ENCODE measurements around the gene ANAPC2.

The ANAPC2 gene

GRCh38 chr9:137212520-137212919, 24.2 kb upstream of the ANAPC2 start:
- in situ Hi-C loops (cut with HindIII; ENCODE audit: low sequenced_read_pairs) = no loop called here
- no peak for TF ChIP-seq CTCF (IDR thresholded peaks at IDR 0.05; ENCODE audit: low read depth, low read length)
- no peak for DNase-seq (ENCODE audit: low read depth, low spot score)
- no peak overlapping the region for H3K4me3 ChIP-seq (ENCODE audit: low read depth, low read length)

GRCh38 chr9:137211532-137211931, 23.2 kb upstream of the ANAPC2 start:
- in situ Hi-C loops (cut with HindIII; ENCODE audit: low sequenced_read_pairs) = no loop called here
- no peak overlapping the region for H3K4me3 ChIP-seq (ENCODE audit: low read depth, low read length)
- DNase-seq (ENCODE audit: low read depth, low spot score) = no peak
- no peak for TF ChIP-seq CTCF (IDR thresholded peaks at IDR 0.05; ENCODE audit: low read depth, low read length)

GRCh38 chr9:137206602-137207001, 18.2 kb upstream of the ANAPC2 start:
- TF ChIP-seq CTCF (IDR thresholded peaks at IDR 0.05; ENCODE audit: low read depth, low read length) = no peak
- H3K4me3 ChIP-seq (ENCODE audit: low read depth, low read length) = peak overlapping the region; percentile 90
- no peak for DNase-seq (ENCODE audit: low read depth, low spot score)
- in situ Hi-C loops (cut with HindIII; ENCODE audit: low sequenced_read_pairs) = no loop called here

GRCh38 chr9:137205126-137206069, 17.0 kb upstream of the ANAPC2 start, which contains the start of the genes NDOR1 and TMEM203:
NDOR1 (plus strand) TSS chr9:137205700; CDS start chr9:137205778, 78 bp downstream.
TMEM203 (minus strand) TSS chr9:137205648; CDS start chr9:137205414, 234 bp downstream.
- peak within 1 kb of the TSS; percentile 90 for H3K4me3 ChIP-seq (ENCODE audit: low read depth, low read length)
- DNase-seq (ENCODE audit: low read depth, low spot score) = peak; percentile 80
- in situ Hi-C loops (cut with HindIII; ENCODE audit: low sequenced_read_pairs) = no loop called here
- no peak for TF ChIP-seq CTCF (IDR thresholded peaks at IDR 0.05; ENCODE audit: low read depth, low read length)

GRCh38 chr9:137204731-137205125, 16.4 kb upstream of the ANAPC2 start:
- in situ Hi-C loops (cut with HindIII; ENCODE audit: low sequenced_read_pairs) = no loop called here
- peak overlapping the region; percentile 90 for H3K4me3 ChIP-seq (ENCODE audit: low read depth, low read length)
- no peak for TF ChIP-seq CTCF (IDR thresholded peaks at IDR 0.05; ENCODE audit: low read depth, low read length)
- no peak for DNase-seq (ENCODE audit: low read depth, low spot score)

- in situ Hi-C loops (cut with HindIII; ENCODE audit: low sequenced_read_pairs) = no loop called here
- H3K4me3 ChIP-seq (ENCODE audit: low read depth, low read length) = no peak overlapping the region
- TF ChIP-seq CTCF (IDR thresholded peaks at IDR 0.05; ENCODE audit: low read depth, low read length) = no peak
- no peak for DNase-seq (ENCODE audit: low read depth, low spot score)
Observed at GRCh38 chr9:137202966-137203365, 14.6 kb upstream of the ANAPC2 start.

Measured in astrocyte of the spinal cord (primary cell).